GM18499 (cell line): ENCODE measurements around the gene INSYN2B.

Experiments
- ATAC-seq: cut with Tn5 transposase; IDR thresholded peaks from one replicate; pipeline ENCODE4 v1.9.1; 2021; ENCODE audit warnings: moderate number of reproducible peaks; ENCODE audit not compliant: insufficient read depth, unreplicated experiment

The INSYN2B gene

GRCh38 chr5:169901896-169902295 is 78.4 kb downstream of the INSYN2B start:
- ATAC-seq = no peak

GRCh38 chr5:169897481-169897880 is 82.8 kb downstream of the INSYN2B start:
- ATAC-seq = no peak

- no peak for ATAC-seq
These were observed 84.4 kb downstream of the INSYN2B start for GRCh38 chr5:169895926-169896325.

- ATAC-seq = no peak
These were observed 86.7 kb downstream of the INSYN2B start for GRCh38 chr5:169893571-169893970.

- no peak for ATAC-seq
These were observed 87.3 kb downstream of the INSYN2B start for GRCh38 chr5:169893010-169893409.

GRCh38 chr5:169889572-169889971 is 90.7 kb downstream of the INSYN2B start:
- ATAC-seq = no peak

- ATAC-seq = no peak
These were observed 93.6 kb downstream of the INSYN2B start for GRCh38 chr5:169886677-169887076.

GRCh38 chr5:169886033-169886432 is 94.3 kb downstream of the INSYN2B start:
- ATAC-seq = no peak

- no peak for ATAC-seq
These were observed 98.5 kb downstream of the INSYN2B start for GRCh38 chr5:169881702-169882303.

GRCh38 chr5:169880785-169881184 is 99.5 kb downstream of the INSYN2B start:
- ATAC-seq = no peak

- ATAC-seq = no peak
These were observed 100.2 kb downstream of the INSYN2B start for GRCh38 chr5:169880012-169880663.

- no peak for ATAC-seq
These were observed 103.9 kb downstream of the INSYN2B start for GRCh38 chr5:169876386-169876785.

- ATAC-seq = no peak
These were observed 104.6 kb downstream of the INSYN2B start for GRCh38 chr5:169875731-169876130.

GRCh38 chr5:169875091-169875728 is 105.1 kb downstream of the INSYN2B start:
- no peak for ATAC-seq

GRCh38 chr5:169874621-169875020 is 105.7 kb downstream of the INSYN2B start:
- ATAC-seq = no peak

GRCh38 chr5:169873642-169874041 is 106.7 kb downstream of the INSYN2B start:
- no peak for ATAC-seq

- no peak for ATAC-seq
These were observed 108.3 kb downstream of the INSYN2B start for GRCh38 chr5:169871826-169872490.

GRCh38 chr5:169870211-169870610 is 110.1 kb downstream of the INSYN2B start:
- no peak for ATAC-seq

- no peak for ATAC-seq
These were observed 111.2 kb downstream of the INSYN2B start for GRCh38 chr5:169869066-169869465.

GRCh38 chr5:169867347-169867746 is 112.9 kb downstream of the INSYN2B start:
- ATAC-seq = no peak

- ATAC-seq = no peak
These were observed 115.8 kb downstream of the INSYN2B start for GRCh38 chr5:169864483-169864882.
